ENCODE measurements around the gene ABCA2. TPM values are rescaled to one million over a fixed set of nuclear protein-coding genes. Genes with fewer than 3 reads are reported as not detected.

The ABCA2 gene
- total RNA-seq, 1 experiment from 2014 or later: 22.4 TPM

DNA sequence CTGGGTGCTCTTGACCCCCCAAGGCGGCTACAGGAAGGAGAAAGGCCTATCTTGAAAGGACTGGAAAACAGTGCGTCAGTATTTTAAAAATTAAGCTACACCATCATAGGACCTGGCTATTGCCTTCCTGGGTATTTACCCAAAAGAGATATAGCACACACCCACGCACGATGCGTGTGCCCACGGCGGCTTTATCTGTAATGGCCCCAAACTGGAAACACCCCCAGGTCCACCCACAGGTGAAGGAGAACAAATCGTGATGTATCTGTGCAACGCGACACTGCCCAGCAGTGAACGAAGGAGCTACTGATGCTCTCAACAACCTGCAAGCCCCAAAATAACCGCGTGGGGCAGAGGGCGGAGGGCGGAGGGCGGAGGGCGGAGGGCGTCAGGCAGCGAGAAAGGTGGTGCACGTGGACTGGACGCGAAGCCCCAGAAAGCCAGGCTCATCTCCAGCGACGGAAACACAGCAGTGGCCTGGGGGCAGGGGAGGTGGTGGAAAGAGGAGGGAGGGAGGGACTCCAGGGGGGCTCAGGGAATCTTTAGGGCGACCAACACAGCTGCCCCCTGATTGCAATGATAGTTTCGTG lies 63.1 kb downstream of the ABCA2 start:
- no peak overlapping the region for H3T11ph ChIP-seq (ENCODE audit: low read length)
- TF ChIP-seq CTCF (conservative IDR thresholded peaks at IDR 0.05): no peak
- H3K79me2 ChIP-seq (ENCODE audit: insufficient read depth, low read length): no peaks in the 10 kb centered on the region
- no peak overlapping the region for H3K18ac ChIP-seq (ENCODE audit: insufficient read length, low read depth, low read length)
- H3K36me3 Mint-ChIP-seq (ENCODE audit: insufficient read depth in 1 of 3, low read depth in 3 of 3): no peaks in the 10 kb centered on the region
- H3K14ac ChIP-seq (ENCODE audit: insufficient read depth, low read length): no peak overlapping the region
- WGBS (ENCODE audit: extremely low coverage, insufficient read length, low lambda C conversion rate): no CpG with 5 or more reads among the region's 26 CpGs
- no peak overlapping the region for H2AFZ ChIP-seq (ENCODE audit: low read length)
- no peak overlapping the region for H4K5ac ChIP-seq (ENCODE audit: insufficient read length, low read depth, low read length)
- H3K4me2 ChIP-seq (ENCODE audit: insufficient read depth, insufficient read length, low read length): no peak overlapping the region
- H2BK20ac ChIP-seq (ENCODE audit: low read depth, low read length, poor library complexity, severe bottlenecking): no peak overlapping the region
- H2BK12ac ChIP-seq (ENCODE audit: insufficient read length, low read depth, low read length): no peak overlapping the region
- no peak overlapping the region for H2BK120ac ChIP-seq (ENCODE audit: low read depth, low read length, poor library complexity, severe bottlenecking)
- no peaks in the 10 kb centered on the region for H3K79me1 ChIP-seq (ENCODE audit: insufficient read depth, low read depth, low read length, poor library complexity, severe bottlenecking)
- H3K27ac ChIP-seq (ENCODE audit: insufficient read length, low read depth, low read length): no peak overlapping the region
- H2BK15ac ChIP-seq (ENCODE audit: low read depth, low read length): no peak overlapping the region
- H3K23ac ChIP-seq (ENCODE audit: insufficient read length, low read depth, low read length): no peak overlapping the region
- no peak overlapping the region for H3K56ac ChIP-seq (ENCODE audit: insufficient read length, low read depth, low read length)
- H3K27me3 Mint-ChIP-seq (ENCODE audit: low read depth): peaks cover 16% of the 10 kb centered on the region
- no peaks in the 10 kb centered on the region for H3K9me3 Mint-ChIP-seq
- H3K9ac ChIP-seq (ENCODE audit: extremely low read depth, insufficient read length, low read length): no peak overlapping the region
- peak overlapping the region in 1 of 2 experiments; percentile 50; a peak in 1 of 5 replicates for H3K4me3 Mint-ChIP-seq
- H3K27ac Mint-ChIP-seq: no peak overlapping the region
- H3K9me3 ChIP-seq (ENCODE audit: control insufficient read depth, low read depth, low read length): no peaks in the 10 kb centered on the region
- no peak for DNase-seq
- no peaks in the 10 kb centered on the region for H4K20me1 ChIP-seq (ENCODE audit: control insufficient read depth, insufficient read depth, insufficient read length)
- H3K4ac ChIP-seq (ENCODE audit: low read depth, low read length): no peak overlapping the region
- no peak overlapping the region for H2AK5ac ChIP-seq (ENCODE audit: insufficient read length, low read length)
- H3K27me3 ChIP-seq (ENCODE audit: insufficient read depth, low read length): no peaks in the 10 kb centered on the region
- peaks cover 7 to 12% of the 10 kb centered on the region in 2 experiments for H3K4me1 Mint-ChIP-seq
- H3K4me1 ChIP-seq (ENCODE audit: insufficient read depth, low read length): peaks cover 2% of the 10 kb centered on the region; the same call in 1 of the 2 replicates
- no peaks in the 10 kb centered on the region for H3K23me2 ChIP-seq (ENCODE audit: insufficient read length, low read depth, low read length, poor library complexity, severe bottlenecking)
- H4K8ac ChIP-seq (replicated peaks; ENCODE audit: insufficient read length, low read depth, low read length): no peak overlapping the region
- no peak overlapping the region for H2BK5ac ChIP-seq (ENCODE audit: insufficient read length, low read length)
- H4K91ac ChIP-seq (ENCODE audit: insufficient read length, low read depth, low read length): no peak overlapping the region

All from H9 (cell line).